DMS 273 (cell line): Measurements from ENCODE around the gene AUH.
A peak's percentile ranks its signal among the peaks of the same experiment; 100 is the strongest.
"Not testable (repeated sequence)": the region's sequence is repeated elsewhere in the genome, so short reads cannot be mapped to it uniquely, and the experiment has no call there.

ENCODE experiments used
- DNase-seq: peaks from one replicate; lab custom pipeline; 2025; ENCODE audit not compliant: unreplicated experiment; lab: John Stamatoyannopoulos, UW

The AUH gene

GRCh38 chr9:91212596-91213243, 149.0 kb downstream of the AUH start:
- no peak for DNase-seq

- DNase-seq, result no peak
Measured at GRCh38 chr9:91211919-91212318, 149.8 kb downstream of the AUH start.

- no peak for DNase-seq
Measured at GRCh38 chr9:91211414-91211813, 150.3 kb downstream of the AUH start.

GRCh38 chr9:91210318-91210717, 151.4 kb downstream of the AUH start:
- DNase-seq, result no peak

- DNase-seq, result no peak
Measured at GRCh38 chr9:91208837-91209236, 152.9 kb downstream of the AUH start.

GRCh38 chr9:91208419-91208745, 153.3 kb downstream of the AUH start:
- DNase-seq, result no peak

GRCh38 chr9:91207729-91208418, 153.8 kb downstream of the AUH start:
- DNase-seq, result no peak

- no peak for DNase-seq
Measured at GRCh38 chr9:91207397-91207728, 154.4 kb downstream of the AUH start.

- DNase-seq, result no peak
Measured at GRCh38 chr9:91206806-91207205, 154.9 kb downstream of the AUH start.

- peak; percentile 41 for DNase-seq
Measured at GRCh38 chr9:91202736-91203283, 158.9 kb downstream of the AUH start.

- no peak for DNase-seq
Measured at GRCh38 chr9:91200692-91201336, 160.9 kb downstream of the AUH start.

GRCh38 chr9:91199739-91200497, 161.8 kb downstream of the AUH start:
- no peak for DNase-seq

GRCh38 chr9:91198881-91199280, 162.8 kb downstream of the AUH start:
- not testable (repeated sequence) for DNase-seq

- no peak for DNase-seq
Measured at GRCh38 chr9:91198405-91198804, 163.3 kb downstream of the AUH start.

- DNase-seq, result peak; percentile 42
Measured at GRCh38 chr9:91197232-91198181, 164.2 kb downstream of the AUH start.

GRCh38 chr9:91196103-91196950, 165.4 kb downstream of the AUH start:
- DNase-seq, result no peak

- DNase-seq, result peak; percentile 4
Measured at GRCh38 chr9:91195372-91196012, 166.2 kb downstream of the AUH start.

GRCh38 chr9:91193658-91194391, 167.9 kb downstream of the AUH start:
- peak; percentile 83 for DNase-seq
